GM21717 (cell line): ENCODE measurements around the gene SLIT3.

Experiments used
- ATAC-seq: cut with Tn5 transposase; IDR thresholded peaks from one replicate; pipeline ENCODE4 v1.9.1; 2021; ENCODE audit warnings: mild to moderate bottlenecking, moderate library complexity; ENCODE audit not compliant: unreplicated experiment

SLIT3 gene

DNA sequence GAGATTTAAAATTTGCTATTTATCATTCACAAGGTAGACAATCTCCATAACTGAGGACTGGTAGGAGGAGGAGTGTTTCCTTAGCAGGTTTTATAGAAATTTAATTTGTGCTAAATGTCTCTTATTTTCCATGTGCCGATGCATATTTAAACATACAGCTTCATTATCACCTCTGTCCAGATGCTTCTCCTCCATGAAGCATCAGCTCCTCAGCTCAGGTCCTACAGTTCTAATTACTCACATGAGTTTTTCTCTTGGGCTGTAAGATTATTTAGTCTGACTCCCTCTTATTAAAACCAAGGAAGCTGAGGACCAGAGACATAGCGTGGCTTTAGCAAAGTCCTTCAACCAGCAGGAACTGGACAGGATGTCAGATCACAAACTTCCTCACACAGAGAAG is 421.6 kb downstream of the SLIT3 start:
- no peak for ATAC-seq

DNA sequence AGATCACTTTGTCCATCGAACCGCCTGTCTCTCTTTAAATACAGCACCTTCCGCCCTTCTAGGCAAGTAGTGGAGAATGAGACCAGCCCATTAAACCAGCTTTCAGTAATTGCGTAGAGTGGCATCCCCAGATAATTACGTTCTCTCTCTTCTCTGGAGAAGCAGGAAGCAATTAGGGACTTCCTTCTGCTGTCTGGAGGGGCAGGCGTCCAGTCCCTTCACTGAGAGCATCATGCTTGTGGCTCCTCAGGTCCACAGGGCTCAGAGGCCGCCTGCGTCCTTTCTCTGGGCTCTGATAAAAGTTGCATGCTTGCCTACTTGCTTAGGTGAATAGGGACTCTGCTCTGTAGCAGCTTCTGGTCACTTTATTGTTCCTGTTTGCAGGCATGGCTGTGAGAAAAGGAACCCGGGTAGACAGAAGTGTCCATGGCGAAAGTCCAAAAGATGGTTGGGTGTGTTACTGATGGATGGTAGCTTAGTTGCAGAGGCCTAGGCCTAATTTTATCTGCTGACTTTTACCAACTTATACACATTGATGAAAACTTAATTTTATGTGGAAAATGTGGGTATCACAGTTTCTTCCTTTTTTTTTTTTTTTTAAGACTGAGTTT is 422.7 kb downstream of the SLIT3 start:
- no peak for ATAC-seq

DNA sequence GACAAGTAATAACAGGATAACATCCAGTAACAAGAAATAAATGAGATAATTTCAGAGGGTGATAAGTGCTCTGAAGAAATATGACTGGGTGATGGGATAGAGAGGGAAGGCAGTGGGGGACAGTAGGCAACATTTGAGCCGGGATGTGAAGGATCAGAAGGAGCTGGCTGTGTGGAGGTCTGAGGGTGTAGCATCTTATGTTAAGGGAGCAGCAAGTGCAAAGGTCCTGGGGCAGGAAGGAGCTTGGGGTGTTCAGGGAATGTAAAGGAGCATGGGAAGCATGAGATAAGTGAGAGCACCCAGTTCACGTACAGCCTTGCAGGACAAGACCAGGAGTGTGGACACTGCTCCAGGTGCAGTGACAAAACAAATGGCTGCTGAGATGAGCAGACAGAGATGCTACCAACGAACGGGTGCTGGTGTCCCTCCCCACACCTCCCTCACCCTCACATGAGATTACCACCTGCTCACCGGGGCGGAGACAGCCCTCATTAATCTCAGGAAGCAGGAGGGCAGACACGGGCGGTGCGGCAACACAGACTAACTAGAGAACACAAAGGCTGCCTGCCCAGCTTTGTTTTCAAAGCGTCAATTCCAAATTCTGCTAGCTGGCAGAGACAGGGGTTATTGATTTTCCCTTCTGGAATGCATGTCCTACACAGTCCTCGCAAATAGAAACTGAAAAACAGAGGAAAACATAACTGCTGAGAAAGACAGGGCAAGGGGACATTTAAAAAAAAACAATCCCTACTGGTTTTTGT is 423.6 kb downstream of the SLIT3 start:
- ATAC-seq, result no peak

DNA sequence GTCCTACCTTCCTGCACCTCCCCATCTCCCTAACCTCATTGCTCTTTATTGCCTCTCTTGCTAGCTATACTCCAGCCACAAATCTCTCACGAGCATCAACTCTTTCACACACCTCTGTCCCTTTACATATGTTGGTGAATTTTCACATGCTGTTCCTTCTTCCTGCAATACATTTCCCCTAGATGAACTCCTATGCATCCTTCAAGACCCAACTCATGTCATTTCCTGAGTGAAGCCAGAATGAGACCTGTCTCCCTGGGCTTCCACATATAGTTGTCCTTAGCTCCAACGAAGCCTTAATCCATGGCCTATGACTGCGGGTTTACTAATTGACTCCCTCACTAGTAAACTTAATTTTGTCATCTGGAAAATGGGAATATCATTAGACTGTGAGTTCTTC is 424.5 kb downstream of the SLIT3 start:
- ATAC-seq, result no peak

DNA sequence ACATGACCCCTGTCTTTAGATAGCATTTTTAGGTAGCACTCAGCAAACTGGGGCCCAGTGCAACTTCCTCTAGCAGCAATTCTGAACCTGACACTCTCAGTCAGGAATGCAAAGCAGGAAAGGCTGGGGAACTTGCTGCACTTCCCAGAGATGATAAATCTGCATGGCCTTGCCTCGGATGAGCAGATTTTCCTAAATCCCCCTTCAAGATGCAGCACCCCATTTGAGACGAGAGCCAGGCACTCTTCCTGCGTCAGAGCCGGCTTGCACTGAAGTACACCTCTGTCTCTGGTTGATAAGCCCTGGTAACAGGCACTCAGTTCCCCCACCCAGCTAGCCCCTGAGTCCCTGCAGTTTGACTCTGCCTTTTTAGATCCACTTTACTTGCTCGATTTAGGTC is 425.1 kb downstream of the SLIT3 start:
- no peak for ATAC-seq

DNA sequence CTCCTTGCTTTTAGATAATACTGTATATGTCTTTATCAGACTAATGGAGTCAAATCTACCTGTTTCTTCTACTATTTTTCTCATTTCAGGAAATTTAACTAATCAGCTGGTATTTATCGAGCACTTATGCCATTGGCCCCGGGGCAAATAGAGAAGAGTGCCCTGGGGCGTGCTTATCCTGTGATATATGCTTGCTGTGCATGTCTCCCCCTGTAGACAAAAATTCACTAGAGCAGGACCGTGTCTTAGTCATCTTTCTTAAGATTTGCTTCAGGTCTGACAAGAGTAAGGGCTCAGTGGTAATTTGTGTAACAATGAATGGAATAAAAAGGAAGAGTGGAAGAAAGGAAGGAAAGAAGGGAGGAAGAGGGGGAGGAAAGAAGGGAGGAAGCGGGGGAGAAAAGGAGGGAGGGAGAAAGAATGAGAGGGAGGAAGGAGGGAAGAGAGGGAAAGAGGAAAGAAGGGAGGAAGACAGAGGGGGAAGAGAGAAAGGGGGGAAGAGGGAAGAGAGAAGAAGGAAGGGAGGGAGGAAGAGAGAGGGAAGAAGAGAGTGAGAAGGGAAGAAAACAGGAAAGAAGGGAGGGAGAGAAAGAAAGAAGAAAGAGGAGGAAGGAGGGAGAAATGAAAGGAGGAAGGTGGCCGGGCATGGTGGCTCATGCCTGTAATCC is 426.1 kb downstream of the SLIT3 start:
- ATAC-seq, result no peak

DNA sequence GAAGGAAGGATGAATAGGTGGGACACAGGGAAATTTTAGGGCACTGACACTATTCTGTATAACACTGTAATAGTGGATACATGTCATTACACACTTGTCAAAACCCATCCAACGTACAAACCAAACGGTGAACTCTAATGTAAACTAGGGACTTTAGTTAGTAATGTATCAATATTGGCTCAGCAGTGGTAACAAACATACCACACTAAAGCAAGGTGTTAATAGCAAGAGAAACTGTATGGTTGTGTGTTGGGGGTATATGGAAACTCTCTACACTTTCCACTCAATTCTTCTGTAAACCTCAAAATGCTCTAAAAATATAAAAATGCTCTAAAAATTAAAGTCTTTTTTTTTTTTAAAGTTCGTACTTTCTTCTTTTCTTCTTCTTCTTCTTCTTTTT is 428.7 kb downstream of the SLIT3 start:
- ATAC-seq, result no peak

DNA sequence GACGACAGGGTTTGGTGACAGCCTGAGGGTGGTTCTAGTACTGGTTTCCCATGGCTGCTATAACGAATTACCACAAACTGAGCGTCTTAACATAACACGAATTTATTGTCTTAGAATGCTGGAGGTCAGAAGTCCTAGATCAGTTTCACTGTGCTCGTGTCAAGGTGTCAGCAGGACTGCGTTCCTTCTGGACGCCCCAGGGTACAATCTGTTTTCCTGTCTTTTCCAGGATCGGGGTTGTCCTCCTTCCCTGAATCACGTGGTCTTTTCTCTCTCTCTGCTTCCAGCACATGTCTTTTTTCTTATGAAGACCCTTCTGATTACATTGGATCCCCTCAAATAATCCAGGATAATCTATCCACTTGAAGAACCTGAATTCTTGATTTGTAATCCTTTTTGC is 430.0 kb downstream of the SLIT3 start:
- no peak for ATAC-seq

DNA sequence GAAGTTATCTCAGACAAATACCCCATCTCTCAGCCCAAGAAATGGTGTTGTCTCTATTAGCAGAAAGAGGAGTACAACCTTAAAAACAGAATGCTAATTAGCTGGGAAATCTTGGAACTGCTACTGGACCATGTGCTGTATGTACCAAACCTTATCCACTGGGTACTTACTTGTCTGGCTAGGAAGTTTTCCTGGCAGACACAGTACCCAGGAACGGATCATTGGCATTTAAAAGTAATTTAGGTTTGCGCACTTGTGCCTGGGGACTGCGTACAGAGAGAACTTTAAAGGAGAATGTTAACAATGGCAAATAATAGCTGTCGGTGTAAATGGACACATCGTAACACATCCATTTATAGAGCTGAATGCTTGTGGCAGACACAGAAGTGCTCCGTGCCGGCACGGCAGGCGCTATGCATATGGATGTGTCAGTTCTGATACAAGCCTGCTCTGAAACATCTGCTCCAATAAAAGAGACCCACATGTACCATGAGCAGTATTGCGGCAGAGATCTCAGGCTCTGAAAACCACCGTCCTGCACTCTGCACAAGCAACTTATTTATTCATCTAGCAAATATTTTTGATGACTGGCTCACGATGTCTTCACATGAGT is 431.2 kb downstream of the SLIT3 start:
- ATAC-seq, result no peak

DNA sequence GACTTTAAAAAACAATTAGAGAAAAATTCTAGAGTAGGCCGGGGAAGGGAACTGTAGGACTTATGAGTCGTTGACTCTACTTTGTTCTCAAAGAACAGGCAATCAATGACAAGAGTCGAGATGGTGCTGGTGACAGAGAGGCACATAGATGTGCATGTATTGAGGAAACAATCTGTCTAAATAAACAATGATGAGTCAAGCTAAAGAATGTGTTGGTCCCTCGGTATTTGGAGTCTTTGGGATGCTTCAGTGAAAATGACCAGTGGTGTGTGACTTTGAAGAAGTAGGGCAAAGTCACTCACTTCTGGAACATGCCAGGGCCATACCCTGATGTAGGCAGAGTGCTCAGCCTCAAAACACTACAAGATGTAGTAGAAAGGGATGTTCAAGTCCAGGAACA is 433.7 kb downstream of the SLIT3 start:
- no peak for ATAC-seq

DNA sequence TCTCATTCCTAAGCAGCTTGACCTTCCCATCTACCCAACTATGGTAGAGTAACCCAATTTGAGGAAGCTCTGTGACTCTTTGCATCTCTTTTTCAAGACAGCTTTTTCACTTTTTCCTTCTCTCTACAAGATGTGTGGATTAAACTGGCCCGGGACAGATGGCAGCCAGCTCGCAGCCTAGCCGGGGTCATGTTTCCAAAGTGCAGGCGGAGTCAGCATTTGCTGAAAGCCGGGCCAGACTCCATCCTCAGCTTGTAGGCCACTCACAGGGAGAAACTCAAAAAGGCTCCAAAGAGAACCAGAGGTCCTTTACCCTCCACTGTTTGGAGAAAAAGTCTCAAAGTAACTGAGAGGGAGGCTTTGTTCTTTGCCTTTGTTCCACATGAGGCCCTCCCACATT is 435.0 kb downstream of the SLIT3 start:
- no peak for ATAC-seq

DNA sequence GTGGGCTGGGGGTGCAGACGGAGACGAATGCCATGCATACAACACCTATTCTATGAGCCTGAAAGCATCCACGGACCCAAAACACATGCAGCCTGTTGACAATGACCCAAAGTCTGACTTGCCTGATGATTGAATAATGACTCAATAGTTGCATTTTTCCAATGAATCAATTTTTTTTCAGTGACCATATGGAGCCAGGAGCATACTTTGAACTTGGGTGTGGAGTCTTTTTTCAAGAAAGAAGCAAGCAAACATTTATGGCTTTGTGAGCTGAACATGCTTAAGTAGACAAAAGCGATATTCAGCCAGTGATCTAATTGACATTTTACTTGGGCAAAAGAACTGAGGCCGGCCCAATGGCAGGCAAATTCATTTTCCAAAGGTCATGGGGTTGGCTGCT is 437.9 kb downstream of the SLIT3 start:
- ATAC-seq, result no peak

DNA sequence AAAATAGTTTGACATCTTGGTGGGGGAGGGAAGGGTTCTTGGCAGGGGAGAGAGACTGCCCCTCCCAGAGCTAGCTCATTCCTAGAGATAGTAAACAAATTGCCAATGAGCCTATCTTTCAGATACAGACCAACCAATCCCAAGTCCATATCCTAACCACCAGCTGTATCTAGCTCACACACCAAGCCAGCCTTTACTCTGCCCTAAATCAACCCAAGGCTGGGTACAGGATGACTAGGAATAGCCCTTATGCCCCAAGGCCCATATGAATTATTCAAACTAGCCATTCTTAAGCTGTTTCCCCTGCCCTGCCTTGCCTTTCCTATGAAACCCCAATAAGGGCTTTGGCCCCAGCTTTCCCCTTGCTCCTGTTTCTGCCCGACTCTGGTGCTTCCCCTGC is 440.4 kb downstream of the SLIT3 start:
- no peak for ATAC-seq

DNA sequence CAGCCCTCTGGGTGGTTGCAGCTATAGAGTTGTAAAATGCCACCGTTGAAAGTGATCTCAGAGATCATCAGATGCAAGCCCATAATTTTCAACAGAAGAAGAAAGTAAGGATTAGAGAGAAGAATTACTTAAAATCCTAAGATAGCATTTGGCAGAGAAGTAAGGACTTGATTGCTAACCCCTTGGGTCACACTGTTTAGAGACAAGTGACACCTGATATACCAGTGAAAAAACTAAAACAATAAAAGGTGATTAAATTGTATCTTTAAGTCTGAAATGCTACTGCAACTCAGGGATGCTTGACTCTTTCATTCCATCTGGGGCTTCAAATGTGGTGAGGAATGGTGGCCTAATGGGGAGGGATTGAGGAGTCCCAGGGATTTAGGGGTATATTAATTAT is 440.9 kb downstream of the SLIT3 start:
- no peak for ATAC-seq

DNA sequence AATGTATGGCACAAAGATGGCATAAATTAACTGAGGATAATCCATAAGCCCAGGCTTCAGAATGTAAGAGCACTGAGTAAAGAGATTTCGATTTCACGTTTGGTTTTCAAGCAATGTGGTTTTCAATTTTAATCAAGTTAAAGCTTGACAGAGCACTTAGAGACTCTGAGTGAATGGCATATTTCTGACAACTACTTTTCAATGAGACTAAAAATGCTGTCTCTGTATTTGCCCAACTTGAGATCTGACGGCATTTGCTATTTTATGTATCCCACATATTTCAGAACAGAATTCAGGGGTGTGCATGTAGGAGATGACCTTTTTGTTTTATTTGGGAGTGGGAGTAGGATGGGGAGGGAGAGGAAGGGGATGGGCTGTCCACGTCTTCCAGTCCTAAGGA is 441.5 kb downstream of the SLIT3 start:
- no peak for ATAC-seq

DNA sequence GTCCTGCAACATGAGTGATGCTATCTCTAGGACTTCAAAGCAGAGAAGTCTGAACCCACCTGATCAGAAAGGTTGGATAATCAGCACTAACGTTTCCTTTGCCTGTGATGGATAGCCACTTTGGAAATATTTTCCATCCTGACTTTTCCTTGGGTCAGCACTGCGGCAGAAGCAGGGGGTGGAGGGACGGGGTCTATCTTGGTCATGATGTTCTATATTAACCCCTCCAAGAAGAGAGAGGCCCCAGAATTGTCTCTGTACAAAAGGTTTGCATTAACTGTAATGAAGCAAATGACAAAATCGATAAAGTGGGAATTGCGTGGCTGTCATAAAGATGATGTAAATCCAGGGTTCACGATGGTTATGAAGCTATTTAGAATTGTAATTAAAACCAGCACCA is 441.9 kb downstream of the SLIT3 start:
- ATAC-seq, result no peak

DNA sequence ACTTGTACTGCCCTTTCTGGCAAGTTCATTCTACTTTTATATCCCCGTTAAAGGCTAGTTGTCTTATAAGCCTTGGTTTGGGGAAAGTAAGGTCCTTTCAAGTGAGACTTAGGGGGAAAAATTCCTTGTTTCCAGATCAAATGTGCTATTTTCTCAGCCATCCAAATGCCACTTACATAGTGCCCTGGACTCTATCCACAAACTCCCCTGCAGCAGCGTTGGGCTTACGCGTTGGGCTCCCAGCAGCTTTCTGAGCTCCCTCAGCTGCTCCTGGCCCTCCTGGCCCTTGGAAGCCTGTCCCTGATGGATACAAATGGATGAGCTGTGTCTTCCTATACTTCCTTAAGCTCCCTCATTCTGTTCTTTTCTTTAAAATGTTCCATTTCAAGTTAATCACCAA is 442.6 kb downstream of the SLIT3 start:
- ATAC-seq, result no peak

DNA sequence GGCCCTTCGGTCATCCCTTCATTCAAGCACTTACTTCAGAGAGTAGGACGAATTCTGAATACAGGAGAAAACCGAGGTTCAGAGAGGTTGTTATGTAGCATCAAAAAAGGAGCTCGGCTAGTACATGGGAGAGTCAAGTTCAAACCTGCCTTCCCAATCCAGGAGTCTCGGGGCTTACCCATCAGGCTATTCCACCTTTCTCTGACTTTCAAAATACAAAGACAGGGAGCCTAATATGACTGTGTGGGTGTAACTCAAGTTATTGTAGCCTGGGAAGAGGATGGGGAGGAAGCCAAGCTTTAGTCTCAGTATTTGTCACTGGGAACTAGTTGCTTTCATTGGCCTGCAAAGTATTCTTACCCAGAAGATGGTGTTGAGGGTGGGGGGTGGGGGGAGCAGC is 447.0 kb downstream of the SLIT3 start:
- ATAC-seq, result no peak

DNA sequence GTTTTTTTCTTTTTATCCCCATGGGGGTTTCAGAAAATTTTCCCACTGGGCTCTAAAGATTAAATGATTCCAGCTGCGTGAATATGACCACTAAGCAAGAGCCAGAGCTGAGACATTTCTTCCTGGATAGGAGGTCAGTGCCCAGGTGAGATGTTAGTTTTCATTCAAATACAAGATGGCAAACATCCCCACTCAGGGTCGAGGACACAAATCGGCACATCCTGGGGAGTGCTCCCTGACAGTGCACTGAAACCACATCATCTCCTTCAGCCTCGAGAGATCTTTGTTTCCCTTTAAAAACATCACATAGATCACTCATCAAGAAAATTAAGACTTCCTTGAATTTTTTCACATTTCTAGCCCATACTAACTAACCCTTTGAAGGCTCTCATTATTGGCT is 448.6 kb downstream of the SLIT3 start:
- no peak for ATAC-seq

DNA sequence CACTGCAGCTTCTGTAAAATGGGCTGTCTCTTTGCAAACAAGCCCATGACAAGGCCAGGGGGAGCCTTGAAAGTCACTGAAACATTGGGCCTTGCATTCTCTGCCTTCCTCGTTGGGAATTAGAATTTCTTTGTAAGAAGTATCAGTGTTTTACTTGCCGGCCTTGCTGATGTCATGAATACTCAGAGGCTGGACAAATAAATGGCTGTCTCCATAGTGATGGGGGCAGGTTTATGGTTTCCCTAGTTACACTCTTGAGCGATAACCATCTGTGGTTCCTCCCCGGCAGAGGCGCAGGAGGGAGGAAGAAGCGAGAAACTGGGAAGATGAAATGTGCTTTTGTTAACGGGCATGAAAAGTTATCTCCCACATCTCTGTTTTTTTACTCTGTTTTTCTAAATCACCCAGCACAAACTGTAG is 449.0 kb downstream of the SLIT3 start:
- peak; percentile 66 for ATAC-seq

DNA sequence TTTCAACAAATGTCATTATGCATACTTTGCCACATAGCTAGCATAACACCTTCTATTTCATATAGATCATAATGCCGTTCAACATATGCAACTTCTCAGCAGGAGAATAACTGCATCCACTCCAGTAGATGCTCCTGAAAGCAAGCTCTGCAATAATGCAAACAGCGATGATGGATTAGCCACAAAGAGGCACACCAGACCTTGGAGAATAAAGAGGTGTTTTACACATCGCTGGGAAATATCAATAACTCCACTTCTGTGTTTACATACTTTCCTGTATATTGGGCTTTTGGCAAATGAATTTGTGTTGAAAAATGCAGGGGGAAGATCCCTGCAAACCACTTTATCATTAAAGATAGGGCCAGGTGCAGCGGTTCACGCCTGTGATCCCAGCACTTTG is 450.3 kb downstream of the SLIT3 start:
- no peak for ATAC-seq

DNA sequence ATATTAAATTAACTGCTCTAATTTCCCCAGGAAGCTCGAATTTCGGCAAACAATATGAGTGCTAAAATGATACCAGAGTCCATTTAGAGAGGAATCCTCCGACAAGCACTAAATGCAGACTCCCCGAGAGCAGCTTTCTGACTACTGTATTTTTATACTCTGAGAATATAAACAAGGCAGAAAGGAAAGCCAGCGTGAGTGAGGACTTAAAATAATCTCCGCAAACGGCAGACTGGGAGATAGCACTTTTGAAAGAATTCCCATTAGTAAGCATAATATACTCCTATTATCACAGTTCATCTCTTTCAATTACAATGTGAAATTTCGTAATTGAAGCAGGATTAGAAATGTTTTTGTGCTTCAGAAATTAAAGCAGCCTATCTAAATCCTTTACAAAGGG is 452.4 kb downstream of the SLIT3 start:
- ATAC-seq, result no peak
